ENCODE results near the gene BEGAIN.

Gene BEGAIN

DNA sequence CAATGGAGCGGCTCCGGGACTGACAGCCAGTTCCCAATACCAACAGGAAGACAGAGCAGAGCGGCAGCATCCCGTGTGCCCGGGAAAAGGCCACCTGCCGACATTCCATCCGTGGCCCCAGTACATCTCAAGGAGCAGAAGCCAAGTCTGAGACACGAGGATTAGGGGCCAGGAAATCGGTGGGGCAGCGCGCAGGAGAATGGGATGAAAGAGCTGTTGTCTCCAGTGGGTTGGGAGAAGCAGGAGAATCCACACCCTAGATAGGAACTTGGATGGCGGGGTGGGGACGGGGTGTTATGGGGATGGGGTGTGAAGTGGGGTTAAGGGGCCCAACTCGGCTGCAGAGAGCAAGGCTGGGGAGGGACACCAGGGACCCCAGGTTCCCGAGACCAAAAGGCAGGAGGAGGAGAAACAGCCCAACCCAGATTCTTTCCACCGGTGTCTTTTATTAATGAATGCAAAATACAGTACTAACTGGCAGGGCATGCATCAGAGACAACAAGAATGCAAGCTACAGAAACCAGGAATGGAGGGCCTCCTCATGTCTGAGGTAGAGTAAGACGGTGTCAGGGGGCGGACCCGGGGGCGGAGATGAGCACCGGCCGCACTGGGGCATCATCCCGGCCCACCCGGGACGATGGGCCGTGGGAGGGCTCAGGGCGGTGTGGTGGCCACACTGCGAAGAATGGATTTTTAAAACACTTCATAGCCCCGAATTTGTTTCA, 50.3 kb downstream of the BEGAIN start:
- H3K4me3 ChIP-seq (replicated peaks; ENCODE audit: low read depth, low read length): no peak overlapping the region
- no peak for DNase-seq (ENCODE audit: extremely low read depth, low read depth)
- TF ChIP-seq, protein P1, sequence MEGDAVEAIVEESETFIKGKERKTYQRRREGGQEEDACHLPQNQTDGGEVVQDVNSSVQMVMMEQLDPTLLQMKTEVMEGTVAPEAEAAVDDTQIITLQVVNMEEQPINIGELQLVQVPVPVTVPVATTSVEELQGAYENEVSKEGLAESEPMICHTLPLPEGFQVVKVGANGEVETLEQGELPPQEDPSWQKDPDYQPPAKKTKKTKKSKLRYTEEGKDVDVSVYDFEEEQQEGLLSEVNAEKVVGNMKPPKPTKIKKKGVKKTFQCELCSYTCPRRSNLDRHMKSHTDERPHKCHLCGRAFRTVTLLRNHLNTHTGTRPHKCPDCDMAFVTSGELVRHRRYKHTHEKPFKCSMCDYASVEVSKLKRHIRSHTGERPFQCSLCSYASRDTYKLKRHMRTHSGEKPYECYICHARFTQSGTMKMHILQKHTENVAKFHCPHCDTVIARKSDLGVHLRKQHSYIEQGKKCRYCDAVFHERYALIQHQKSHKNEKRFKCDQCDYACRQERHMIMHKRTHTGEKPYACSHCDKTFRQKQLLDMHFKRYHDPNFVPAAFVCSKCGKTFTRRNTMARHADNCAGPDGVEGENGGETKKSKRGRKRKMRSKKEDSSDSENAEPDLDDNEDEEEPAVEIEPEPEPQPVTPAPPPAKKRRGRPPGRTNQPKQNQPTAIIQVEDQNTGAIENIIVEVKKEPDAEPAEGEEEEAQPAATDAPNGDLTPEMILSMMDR (IDR thresholded peaks at IDR 0.05; ENCODE audit: low read depth, low read length, missing control alignments): no peak

DNA sequence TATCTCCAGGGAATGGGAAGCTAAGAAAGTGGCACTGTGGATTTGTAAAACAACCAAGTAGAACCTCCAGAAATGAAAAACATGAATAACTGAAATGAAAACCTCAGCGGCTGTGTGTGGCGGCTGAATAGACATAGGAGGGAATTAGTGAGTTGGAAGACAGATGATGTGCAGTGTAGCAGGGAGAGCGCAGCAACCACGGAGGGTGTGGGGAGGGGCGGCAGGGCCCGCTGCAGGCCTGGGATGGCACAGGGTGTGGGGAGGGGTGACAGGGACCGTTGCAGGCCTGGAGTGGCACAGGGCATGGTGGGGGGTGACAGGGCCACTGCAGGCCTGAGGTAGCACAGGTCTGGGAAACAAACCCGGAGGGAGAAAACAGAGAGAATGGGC, 51.1 kb downstream of the BEGAIN start:
- TF ChIP-seq, protein P1 (IDR thresholded peaks at IDR 0.05; ENCODE audit: low read depth, low read length, missing control alignments): no peak
- DNase-seq (ENCODE audit: extremely low read depth, low read depth): no peak
- no peak overlapping the region for H3K4me3 ChIP-seq (replicated peaks; ENCODE audit: low read depth, low read length)

- TF ChIP-seq, protein P1 (IDR thresholded peaks at IDR 0.05; ENCODE audit: low read depth, low read length, missing control alignments): no peak
- H3K4me3 ChIP-seq (replicated peaks; ENCODE audit: low read depth, low read length): no peak overlapping the region
- no peak for DNase-seq (ENCODE audit: extremely low read depth, low read depth)
Observed at GRCh38 chr14:100535287-100536120, 51.7 kb downstream of the BEGAIN start.

GRCh38 chr14:100534528-100535286, 52.5 kb downstream of the BEGAIN start:
- no peak overlapping the region for H3K4me3 ChIP-seq (replicated peaks; ENCODE audit: low read depth, low read length)
- TF ChIP-seq, protein P1 (IDR thresholded peaks at IDR 0.05; ENCODE audit: low read depth, low read length, missing control alignments): no peak
- no peak for DNase-seq (ENCODE audit: extremely low read depth, low read depth)

DNA sequence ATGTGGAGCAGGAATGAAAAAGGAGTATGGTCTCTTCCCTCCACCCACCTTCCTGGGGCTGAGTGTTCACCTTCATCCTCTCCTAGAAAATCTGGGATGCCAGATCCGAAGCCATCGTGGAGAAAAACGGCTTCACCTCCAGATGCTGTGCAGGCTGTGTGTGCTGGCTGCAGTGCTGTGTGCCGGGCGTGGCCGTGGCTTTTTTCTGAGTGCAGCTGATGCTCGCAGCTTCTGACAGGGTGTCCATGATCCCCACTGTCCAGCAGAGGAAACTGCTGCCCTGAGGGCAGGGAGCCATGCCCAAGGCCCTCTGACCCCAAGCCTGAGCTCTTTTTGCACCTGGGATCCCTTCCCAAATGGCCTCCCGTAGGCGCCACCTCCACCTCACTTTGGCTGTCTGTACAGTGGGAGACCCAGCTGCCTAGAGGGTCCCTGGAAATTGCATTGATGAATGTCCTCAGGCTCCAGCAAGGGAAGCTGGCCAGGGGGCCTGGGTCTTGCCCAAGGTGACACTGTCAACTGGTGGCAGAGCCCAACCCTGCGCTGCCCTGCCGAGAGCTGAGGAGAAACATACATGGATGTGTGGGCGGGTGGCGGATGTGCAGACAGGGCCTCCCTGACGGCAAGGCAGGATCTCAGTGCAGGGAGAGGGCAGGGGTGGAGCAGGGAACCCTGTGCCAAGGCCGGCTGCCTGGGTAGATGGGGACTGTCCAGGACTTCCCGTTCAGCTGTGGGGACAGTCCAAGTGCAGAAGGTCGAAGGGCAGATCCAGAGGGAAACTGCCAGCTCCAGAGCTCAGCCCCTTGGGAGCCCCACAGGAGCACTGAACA, 53.3 kb downstream of the BEGAIN start:
- DNase-seq (ENCODE audit: extremely low read depth, low read depth): no peak
- TF ChIP-seq, protein P1 (IDR thresholded peaks at IDR 0.05; ENCODE audit: low read depth, low read length, missing control alignments): no peak
- no peak overlapping the region for H3K4me3 ChIP-seq (replicated peaks; ENCODE audit: low read depth, low read length)
